GM23338 (cell line): Measurements from ENCODE around the gene SPOUT1. TPM values are rescaled to one million over a fixed set of nuclear protein-coding genes. Genes with fewer than 3 reads are reported as not detected.

Experiments
- ATAC-seq: fragments of 200-7000 bp; cut with Tn5 transposase; 3 replicates; pipeline ENCODE4 v1.9.1; 2020
- DNase-seq: peaks from one replicate; pipeline ENCODE4 v3.0.0-alpha.2; 2015; ENCODE audit warnings: low spot score
- H2AFZ ChIP-seq: fragments of 200-600 bp; sonication (generic); 2 replicates; pipeline ENCODE4 v1.8.0; 2016; ENCODE audit warnings: antibody characterized with exemption, mild to moderate bottlenecking, moderate library complexity
- H3F3A ChIP-seq: fragments of 200-600 bp; sonication (generic); replicated peaks from 2 replicates; pipeline ENCODE4 v1.8.0; 2017; ENCODE audit warnings: antibody characterized with exemption, mixed run types, low read depth
- H3K27ac ChIP-seq: fragments of 200-600 bp; sonication (generic); 2 replicates; pipeline ENCODE4 v1.6.1; 2016; ENCODE audit warnings: low read depth
- H3K27me3 ChIP-seq: fragments of 200-600 bp; sonication (generic); 2 replicates; pipeline ENCODE4 v1.8.0; 2016; ENCODE audit warnings: mild to moderate bottlenecking, mixed run types, moderate library complexity; ENCODE audit not compliant: insufficient read depth
- H3K36me3 ChIP-seq: fragments of 200-600 bp; sonication (generic); 2 replicates; pipeline ENCODE4 v1.8.0; 2016; ENCODE audit warnings: mild to moderate bottlenecking; ENCODE audit not compliant: insufficient read depth
- H3K4me1 ChIP-seq: fragments of 200-600 bp; sonication (generic); 2 replicates; pipeline ENCODE4 v1.8.0; 2016; ENCODE audit warnings: mild to moderate bottlenecking, moderate library complexity; ENCODE audit not compliant: insufficient read depth
- H3K4me2 ChIP-seq: fragments of 200-600 bp; sonication (generic); 2 replicates; pipeline ENCODE4 v1.7.1; 2017; ENCODE audit warnings: mixed run types
- H3K4me3 ChIP-seq: fragments of 200-600 bp; sonication (generic); 2 replicates; pipeline ENCODE4 v1.6.1; 2016; ENCODE audit warnings: mixed run types
- H3K79me2 ChIP-seq: fragments of 200-600 bp; sonication (generic); replicated peaks from 2 replicates; pipeline ENCODE4 v1.8.0; 2017; ENCODE audit warnings: mild to moderate bottlenecking; ENCODE audit not compliant: insufficient read depth
- H3K9me2 ChIP-seq: fragments of 200-600 bp; sonication (generic); 2 replicates; pipeline ENCODE4 v1.8.0; 2017; ENCODE audit not compliant: insufficient read depth
- H4K20me1 ChIP-seq: fragments of 200-600 bp; sonication (generic); replicated peaks from 2 replicates; pipeline ENCODE4 v1.8.0; 2017; ENCODE audit warnings: mild to moderate bottlenecking; ENCODE audit not compliant: insufficient read depth
- H3K27ac Mint-ChIP-seq: 2 replicates; pipeline ENCODE4 v1.8.0; 2020; ENCODE audit warnings: inconsistent platforms, mild to moderate bottlenecking, moderate library complexity, mixed read lengths
- H3K27me3 Mint-ChIP-seq: 3 replicates; pipeline ENCODE4 v1.8.0; 2022; ENCODE audit warnings: low read depth, mild to moderate bottlenecking, moderate library complexity, mixed read lengths, inconsistent platforms; ENCODE audit not compliant: insufficient read depth, poor library complexity
- H3K36me3 Mint-ChIP-seq: 3 replicates; pipeline ENCODE4 v1.8.0; 2021; ENCODE audit warnings: low read depth, mild to moderate bottlenecking, inconsistent platforms, moderate library complexity, mixed read lengths
- H3K4me1 Mint-ChIP-seq: 3 replicates; pipeline ENCODE4 v1.8.0; 2020; ENCODE audit warnings: mild to moderate bottlenecking, inconsistent platforms, mixed read lengths
- H3K4me3 Mint-ChIP-seq: 3 replicates; pipeline ENCODE4 v1.8.0; 2021; ENCODE audit warnings: moderate library complexity, mild to moderate bottlenecking, inconsistent platforms, mixed read lengths
- H3K9me3 Mint-ChIP-seq: 3 replicates; pipeline ENCODE4 v1.8.0; 2020; ENCODE audit warnings: moderate library complexity, mild to moderate bottlenecking, inconsistent platforms, mixed read lengths
- CREB1 ChIP-seq: fragments of 250-450 bp; sonication (Bioruptor Pico); IDR thresholded peaks from 2 replicates; pipeline ENCODE4 v1.5.0; 2020; ENCODE audit warnings: low read depth, mild to moderate bottlenecking, moderate library complexity
- CTCF ChIP-seq, 2 experiments: fragments of 200-600 bp in 1 of 2; sonication (generic) in 1 of 2; conservative IDR thresholded peaks; 2 replicates each; pipeline versions ENCODE4 v1.5.1 to v1.6.1; 2016 to 2017; ENCODE audit warnings: antibody characterized with exemption in 2 of 2, low read depth in 2 of 2, mild to moderate bottlenecking in 2 of 2, moderate library complexity in 1 of 2
- ETS1 ChIP-seq: IDR thresholded peaks from 2 replicates; pipeline ENCODE4 v1.6.1; 2016; ENCODE audit warnings: antibody characterized with exemption
- EZH2 ChIP-seq: fragments of 200-600 bp; sonication (generic); IDR thresholded peaks from one replicate; pipeline ENCODE4 v1.8.0; 2017; ENCODE audit warnings: antibody characterized with exemption, mild to moderate bottlenecking, low read depth; ENCODE audit not compliant: unreplicated experiment
- EZH2phosphoT487 ChIP-seq: fragments of 200-600 bp; sonication (generic); IDR thresholded peaks from one replicate; pipeline ENCODE4 v1.8.1; 2018; ENCODE audit warnings: antibody characterized with exemption; ENCODE audit not compliant: unreplicated experiment
- JUNB ChIP-seq: IDR thresholded peaks from one replicate; pipeline ENCODE4 v1.6.1; 2016; ENCODE audit warnings: antibody characterized with exemption; ENCODE audit not compliant: unreplicated experiment
- NANOG ChIP-seq: IDR thresholded peaks from 2 replicates; pipeline ENCODE4 v1.6.1; 2016; ENCODE audit warnings: antibody characterized with exemption, borderline replicate concordance
- POLR2AphosphoS5 ChIP-seq: IDR thresholded peaks from 2 replicates; pipeline ENCODE4 v1.6.1; 2016; ENCODE audit warnings: antibody characterized with exemption, low read depth
- REST ChIP-seq: IDR thresholded peaks from one replicate; pipeline ENCODE4 v1.6.1; 2018; ENCODE audit warnings: antibody characterized with exemption; ENCODE audit not compliant: unreplicated experiment
- STAT1 ChIP-seq: IDR thresholded peaks from one replicate; pipeline ENCODE4 v1.6.1; 2016; ENCODE audit warnings: antibody characterized with exemption; ENCODE audit not compliant: unreplicated experiment
- ZNF114 ChIP-seq: fragments of 250-450 bp; sonication (Bioruptor Pico); IDR thresholded peaks from 2 replicates; pipeline ENCODE4 v1.5.0; 2020; ENCODE audit warnings: mild to moderate bottlenecking, moderate library complexity
- ZNF331 ChIP-seq: fragments of 250-450 bp; sonication (Bioruptor Pico); IDR thresholded peaks from 2 replicates; pipeline ENCODE4 v1.5.0; 2020; ENCODE audit warnings: low read depth, mild to moderate bottlenecking, moderate library complexity
- ZNF462 ChIP-seq: fragments of 250-450 bp; sonication (Bioruptor Pico); IDR thresholded peaks from 2 replicates; pipeline ENCODE4 v1.5.0; 2020; ENCODE audit warnings: mild to moderate bottlenecking, moderate library complexity
- polyA plus RNA-seq: library from polyadenylated mRNA; unstranded; fragments of >200 nt; fragmentation: Nextera tagmentation; extraction: Ambion mirVana; gene quantifications from 2 replicates; pipeline ENCODE4 v1.2.1, GENCODE V29; 2016
- total RNA-seq: library from RNA; depleted of rRNA; stranded (reverse); fragments of >200 nt; shearing (Covaris generic); gene quantifications from 2 replicates; pipeline ENCODE4 v1.2.3, GENCODE V29; 2014

The SPOUT1 gene
- total and polyA plus RNA-seq, 2 experiments from 2014 or later, result 28.5 to 50.9 TPM

GRCh38 chr9:128823903-128824406 lies 5.6 kb downstream of the SPOUT1 start:
- TF ChIP-seq ZNF114 (CRISPR knock-in tag) (no peak), POLR2AphosphoS5 (no peak), REST (no peak), ZNF462 (CRISPR knock-in tag) (no peak), ZNF331 (CRISPR knock-in tag) (no peak), EZH2 (no peak), CTCF (conservative IDR thresholded peaks at IDR 0.05; ENCODE audit: low read depth in 2 of 2) (no peak), JUNB (no peak), STAT1 (no peak), NANOG (no peak), CREB1 (CRISPR knock-in tag) (no peak), EZH2phosphoT487 (no peak), ETS1 (no peak)
- H4K20me1 ChIP-seq, result peaks cover 19% of the 10 kb centered on the region
- H3K4me3 ChIP-seq, result no peak overlapping the region
- Mint-ChIP-seq H3K9me3 (no peaks in the 10 kb centered on the region; the same call in 2 of the 3 replicates), H3K4me3 (no peak overlapping the region), H3K27ac (no peak overlapping the region), H3K4me1 (peaks cover 15% of the 10 kb centered on the region), H3K36me3 (peaks cover 69% of the 10 kb centered on the region), H3K27me3 (peaks cover 28% of the 10 kb centered on the region)
- no peaks in the 10 kb centered on the region for H3K4me1 ChIP-seq
- H3K36me3 ChIP-seq, result peaks cover 14% of the 10 kb centered on the region
- no peaks in the 10 kb centered on the region; the same call in 1 of the 2 replicates for H3K27me3 ChIP-seq
- no peak overlapping the region for H2AFZ ChIP-seq
- no peak overlapping the region for H3K4me2 ChIP-seq
- ATAC-seq (no peak), DNase-seq (no peak)
- H3K79me2 ChIP-seq, result peaks cover 6% of the 10 kb centered on the region
- no peaks in the 10 kb centered on the region for H3K9me2 ChIP-seq
- peaks cover 3% of the 10 kb centered on the region; the same call in 1 of the 2 replicates for H3F3A ChIP-seq
- H3K27ac ChIP-seq, result no peak overlapping the region
